Stimulated activated memory B cell treated with anti-CD40 and anti-IgM and Interleukin-4, amounts not matched to agents 10 μg/mL and 1 μg/mL and 100 μg/mL, for 72 hours (primary cell): ENCODE measurements around the gene DLG2.

ENCODE experiments used
- ATAC-seq: fragments of 150-1000 bp; cut with Tn5 transposase; 2 replicates; pipeline ENCODE4 v1.10.0; 2021
- H3K27ac Mint-ChIP-seq: one replicate; pipeline ENCODE4 v1.8.0; 2022; ENCODE audit warnings: mild to moderate bottlenecking, mixed read lengths
- H3K27me3 Mint-ChIP-seq: one replicate; pipeline ENCODE4 v1.8.0; 2022; ENCODE audit warnings: mixed read lengths
- H3K36me3 Mint-ChIP-seq: one replicate; pipeline ENCODE4 v1.8.0; 2022; ENCODE audit warnings: mixed read lengths
- H3K4me1 Mint-ChIP-seq: one replicate; pipeline ENCODE4 v1.8.0; 2022; ENCODE audit warnings: mixed read lengths
- H3K4me3 Mint-ChIP-seq: one replicate; pipeline ENCODE4 v1.8.0; 2022; ENCODE audit warnings: mild to moderate bottlenecking, moderate library complexity, mixed read lengths
- H3K9me3 Mint-ChIP-seq: one replicate; pipeline ENCODE4 v1.8.0; 2022; ENCODE audit warnings: mixed read lengths

DLG2 gene

DNA sequence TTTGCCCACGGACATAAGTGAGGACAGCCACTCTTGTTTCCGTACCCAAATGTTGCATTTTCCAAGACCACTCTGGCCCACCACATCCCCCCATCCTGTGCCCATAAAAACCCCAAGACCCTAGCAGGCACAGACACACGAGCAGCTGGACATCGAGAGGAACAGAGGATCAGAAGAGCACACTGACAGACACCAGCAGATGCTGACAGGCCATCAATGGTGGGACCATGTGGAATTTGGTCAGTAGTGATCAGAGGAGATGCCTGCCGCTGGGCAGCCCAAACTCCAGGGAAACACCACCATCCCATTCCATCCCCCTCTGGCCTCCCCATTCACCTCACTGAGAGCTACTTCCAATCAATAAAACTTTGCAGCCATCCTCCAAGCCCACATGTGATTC lies 87.0 kb downstream of the DLG2 start:
- ATAC-seq = no peak
- Mint-ChIP-seq H3K27ac (no peak overlapping the region), H3K36me3 (peaks cover under 1% of the 10 kb centered on the region)

GRCh38 chr11:85539740-85540139 lies 87.4 kb downstream of the DLG2 start:
- Mint-ChIP-seq H3K4me3 (no peak overlapping the region), H3K27ac (no peak overlapping the region), H3K4me1 (no peaks in the 10 kb centered on the region), H3K36me3 (peaks cover 5% of the 10 kb centered on the region), H3K9me3 (peaks cover 7% of the 10 kb centered on the region), H3K27me3 (no peaks in the 10 kb centered on the region)
- no peak for ATAC-seq

More for the DNA sequence above, 87.0 kb downstream of the DLG2 start:
- Mint-ChIP-seq H3K4me3 (no peak overlapping the region), H3K9me3 (peaks cover 2% of the 10 kb centered on the region), H3K4me1 (no peaks in the 10 kb centered on the region), H3K27me3 (no peaks in the 10 kb centered on the region)

DNA sequence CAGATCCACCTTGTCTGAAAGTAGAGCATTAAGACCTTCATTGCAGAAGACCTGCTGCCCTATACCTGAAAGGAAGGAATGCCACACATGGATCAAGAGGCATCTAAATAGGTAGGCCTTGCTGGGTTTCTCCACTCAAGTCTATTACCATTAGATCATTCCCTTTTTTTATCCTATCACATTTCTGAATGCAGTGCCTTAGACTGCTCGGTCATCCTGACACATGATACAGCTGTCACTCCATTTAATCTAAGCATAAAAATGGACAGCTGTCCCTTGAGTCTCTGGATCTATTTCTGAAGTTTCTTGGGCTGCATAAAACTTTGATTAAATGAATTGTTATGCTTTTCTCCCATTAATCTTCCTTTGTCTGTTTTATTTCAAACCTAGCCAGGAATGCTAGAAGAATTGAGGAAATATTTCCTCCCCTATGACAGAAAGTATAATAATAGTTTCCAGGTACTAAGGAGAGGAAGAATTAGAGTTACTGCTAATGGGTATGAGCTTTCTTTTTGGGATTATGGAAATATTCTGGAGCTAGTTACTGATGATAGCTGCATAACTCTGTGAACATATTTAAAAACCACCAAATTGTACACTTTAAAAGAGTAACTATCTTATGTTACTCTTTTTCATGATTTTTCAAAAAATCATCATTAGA lies 88.0 kb downstream of the DLG2 start:
- Mint-ChIP-seq H3K36me3 (peaks cover 7% of the 10 kb centered on the region), H3K4me3 (no peak overlapping the region)
- no peak for ATAC-seq

GRCh38 chr11:85536438-85536837 lies 90.7 kb downstream of the DLG2 start:
- H3K9me3 Mint-ChIP-seq = peaks cover 7% of the 10 kb centered on the region
- H3K36me3 Mint-ChIP-seq = peaks cover 7% of the 10 kb centered on the region
- no peaks in the 10 kb centered on the region for H3K27me3 Mint-ChIP-seq
- no peak for ATAC-seq
- H3K4me1 Mint-ChIP-seq = no peaks in the 10 kb centered on the region
- no peak overlapping the region for H3K27ac Mint-ChIP-seq
- H3K4me3 Mint-ChIP-seq = no peak overlapping the region

More for the DNA sequence above, 88.0 kb downstream of the DLG2 start:
- Mint-ChIP-seq H3K27me3 (no peaks in the 10 kb centered on the region), H3K27ac (no peak overlapping the region), H3K4me1 (no peaks in the 10 kb centered on the region), H3K9me3 (peaks cover 7% of the 10 kb centered on the region)

DNA sequence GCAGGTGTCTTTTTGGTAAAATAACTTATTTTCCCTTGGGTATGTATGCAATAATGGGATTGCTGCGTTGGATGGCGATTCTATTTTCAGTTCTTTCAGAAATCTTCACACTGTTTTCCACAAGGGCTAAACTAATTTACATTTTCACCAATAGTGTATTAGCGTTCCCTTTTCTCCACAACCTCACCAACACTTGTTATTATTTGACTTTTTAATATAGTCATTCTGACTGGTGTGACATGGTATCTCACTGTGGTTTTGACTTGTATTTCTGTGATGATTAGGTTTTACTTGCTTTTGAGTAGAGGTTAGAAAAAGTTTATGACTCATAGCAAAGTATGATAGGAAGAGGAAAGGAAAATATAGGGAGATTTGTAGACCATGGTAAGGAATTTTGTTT lies 92.3 kb downstream of the DLG2 start:
- H3K9me3 Mint-ChIP-seq = peaks cover 7% of the 10 kb centered on the region
- no peaks in the 10 kb centered on the region for H3K27me3 Mint-ChIP-seq
- H3K4me1 Mint-ChIP-seq = no peaks in the 10 kb centered on the region
- H3K36me3 Mint-ChIP-seq = peaks cover 7% of the 10 kb centered on the region
- ATAC-seq = no peak
- H3K27ac Mint-ChIP-seq = no peak overlapping the region
- H3K4me3 Mint-ChIP-seq = no peak overlapping the region

- Mint-ChIP-seq H3K4me3 (no peak overlapping the region), H3K9me3 (peaks cover 5% of the 10 kb centered on the region), H3K36me3 (peaks cover 7% of the 10 kb centered on the region), H3K27me3 (no peaks in the 10 kb centered on the region), H3K27ac (no peak overlapping the region), H3K4me1 (no peaks in the 10 kb centered on the region)
- no peak for ATAC-seq
Observed at GRCh38 chr11:85531191-85531897, 95.8 kb downstream of the DLG2 start.

DNA sequence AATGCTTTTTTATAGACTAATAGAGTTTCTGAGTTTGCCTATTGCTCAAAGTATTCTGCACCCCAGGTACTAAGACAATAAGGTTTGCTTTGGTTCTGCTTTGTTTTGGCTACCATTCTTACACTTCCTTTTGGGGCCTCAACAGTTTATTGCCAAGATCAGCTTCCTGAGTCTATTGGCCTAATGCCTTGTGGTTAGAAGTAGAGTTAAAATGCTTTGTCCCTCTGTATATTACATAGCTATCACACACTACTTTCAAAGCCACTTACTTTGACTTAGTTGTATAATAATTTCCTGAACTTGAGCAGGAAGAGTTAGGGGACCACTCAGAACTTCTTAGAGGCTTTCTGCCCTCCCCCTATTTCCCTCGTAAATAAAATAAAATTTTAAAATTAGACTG lies 96.5 kb downstream of the DLG2 start:
- Mint-ChIP-seq H3K4me1 (no peaks in the 10 kb centered on the region), H3K4me3 (no peak overlapping the region), H3K9me3 (peaks cover 5% of the 10 kb centered on the region), H3K36me3 (peaks cover 7% of the 10 kb centered on the region), H3K27me3 (no peaks in the 10 kb centered on the region), H3K27ac (no peak overlapping the region)
- ATAC-seq = no peak

- peaks cover 11% of the 10 kb centered on the region for H3K36me3 Mint-ChIP-seq
- H3K4me3 Mint-ChIP-seq = no peak overlapping the region
- H3K4me1 Mint-ChIP-seq = no peaks in the 10 kb centered on the region
- H3K27me3 Mint-ChIP-seq = no peaks in the 10 kb centered on the region
- ATAC-seq = no peak
- peaks cover 18% of the 10 kb centered on the region for H3K9me3 Mint-ChIP-seq
- no peak overlapping the region for H3K27ac Mint-ChIP-seq
Observed at GRCh38 chr11:85526564-85526963, 100.6 kb downstream of the DLG2 start.

- Mint-ChIP-seq H3K4me3 (no peak overlapping the region), H3K27ac (no peak overlapping the region), H3K27me3 (no peaks in the 10 kb centered on the region), H3K9me3 (peaks cover 24% of the 10 kb centered on the region), H3K4me1 (no peaks in the 10 kb centered on the region), H3K36me3 (peaks cover 11% of the 10 kb centered on the region)
- no peak for ATAC-seq
Observed at GRCh38 chr11:85525686-85526085, 101.5 kb downstream of the DLG2 start.

DNA sequence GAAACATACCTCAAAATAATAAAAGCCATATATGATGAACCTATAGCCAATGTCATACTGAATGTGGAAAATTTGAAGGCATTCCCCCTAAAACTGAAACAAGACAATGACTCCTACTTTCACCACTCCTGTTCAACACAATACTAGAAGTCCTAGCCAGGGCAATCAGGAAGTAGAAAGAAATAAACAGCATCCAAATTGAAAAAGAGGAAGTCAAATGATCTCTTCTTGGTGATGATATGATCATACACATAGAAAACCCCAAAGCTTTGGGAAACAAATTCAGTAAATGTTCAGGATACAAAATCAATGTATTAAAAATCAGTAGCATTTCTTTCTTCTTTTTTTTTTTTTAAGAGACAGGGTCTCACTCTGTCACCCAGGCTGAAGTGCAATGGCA lies 109.9 kb downstream of the DLG2 start:
- H3K4me3 Mint-ChIP-seq = no peak overlapping the region
- no peaks in the 10 kb centered on the region for H3K27me3 Mint-ChIP-seq
- peaks cover 14% of the 10 kb centered on the region for H3K4me1 Mint-ChIP-seq
- peak overlapping the region; percentile 32 for H3K27ac Mint-ChIP-seq
- peak; percentile 51 for ATAC-seq
- H3K9me3 Mint-ChIP-seq = peaks cover 18% of the 10 kb centered on the region
- no peaks in the 10 kb centered on the region for H3K36me3 Mint-ChIP-seq

DNA sequence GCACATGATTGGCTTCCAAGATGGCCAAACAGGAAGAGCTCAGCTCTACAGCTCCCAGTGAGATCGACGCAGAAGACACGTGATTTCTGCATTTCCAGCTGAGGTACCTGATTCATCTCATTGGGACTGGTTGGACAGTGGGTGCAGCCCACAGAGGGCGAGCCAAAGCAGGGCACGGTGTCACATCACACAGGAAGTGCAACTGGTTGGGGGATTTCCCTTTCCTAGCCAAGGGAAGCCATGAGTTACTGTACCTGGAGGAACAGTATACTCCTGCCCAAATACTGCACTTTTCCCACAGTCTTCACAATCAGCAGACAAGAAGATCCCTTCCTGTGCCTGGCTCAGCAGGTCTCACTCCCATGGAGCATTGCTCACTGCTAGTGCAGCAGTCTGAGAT lies 131.2 kb downstream of the DLG2 start:
- ATAC-seq = no peak

GRCh38 chr11:85494396-85494795 lies 132.7 kb downstream of the DLG2 start:
- peaks cover 5% of the 10 kb centered on the region for H3K9me3 Mint-ChIP-seq
- no peak overlapping the region for H3K27ac Mint-ChIP-seq
- peaks cover 10% of the 10 kb centered on the region for H3K36me3 Mint-ChIP-seq
- no peak overlapping the region for H3K4me3 Mint-ChIP-seq
- peaks cover 6% of the 10 kb centered on the region for H3K4me1 Mint-ChIP-seq
- no peak for ATAC-seq
- H3K27me3 Mint-ChIP-seq = no peaks in the 10 kb centered on the region

More for the DNA sequence above, 131.2 kb downstream of the DLG2 start:
- no peak overlapping the region for H3K27ac Mint-ChIP-seq
- peaks cover 6% of the 10 kb centered on the region for H3K4me1 Mint-ChIP-seq
- H3K4me3 Mint-ChIP-seq = no peak overlapping the region
- H3K36me3 Mint-ChIP-seq = peaks cover 10% of the 10 kb centered on the region
- no peaks in the 10 kb centered on the region for H3K27me3 Mint-ChIP-seq
- peaks cover 5% of the 10 kb centered on the region for H3K9me3 Mint-ChIP-seq

- H3K27me3 Mint-ChIP-seq = no peaks in the 10 kb centered on the region
- ATAC-seq = no peak
- no peaks in the 10 kb centered on the region for H3K4me1 Mint-ChIP-seq
- peaks cover 15% of the 10 kb centered on the region for H3K36me3 Mint-ChIP-seq
- no peak overlapping the region for H3K27ac Mint-ChIP-seq
- peaks cover 16% of the 10 kb centered on the region for H3K9me3 Mint-ChIP-seq
- H3K4me3 Mint-ChIP-seq = no peak overlapping the region
Observed at GRCh38 chr11:85485902-85486301, 141.2 kb downstream of the DLG2 start.

DNA sequence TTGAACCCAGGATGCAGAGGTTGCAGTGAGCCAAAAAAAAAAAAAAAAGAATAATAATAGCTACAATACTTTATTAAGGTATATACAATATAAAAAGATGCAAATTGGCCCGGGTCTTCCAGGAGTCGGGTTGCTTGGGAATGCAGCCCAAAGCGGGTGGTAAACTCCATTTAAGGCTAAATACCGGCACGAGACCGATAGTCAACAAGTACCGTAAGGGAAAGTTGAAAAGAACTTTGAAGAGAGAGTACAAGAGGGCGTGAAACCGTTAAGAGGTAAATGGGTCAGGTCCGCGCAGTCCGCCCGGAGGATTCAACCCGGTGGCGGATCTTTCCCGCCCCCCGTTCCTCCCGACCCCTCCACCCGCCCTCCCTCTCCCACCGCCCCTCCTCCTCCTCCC lies 143.3 kb downstream of the DLG2 start:
- Mint-ChIP-seq H3K27me3 (no peaks in the 10 kb centered on the region), H3K27ac (no peak overlapping the region), H3K4me3 (no peak overlapping the region), H3K9me3 (peaks cover 16% of the 10 kb centered on the region), H3K4me1 (no peaks in the 10 kb centered on the region), H3K36me3 (peaks cover 15% of the 10 kb centered on the region)
- no peak for ATAC-seq

DNA sequence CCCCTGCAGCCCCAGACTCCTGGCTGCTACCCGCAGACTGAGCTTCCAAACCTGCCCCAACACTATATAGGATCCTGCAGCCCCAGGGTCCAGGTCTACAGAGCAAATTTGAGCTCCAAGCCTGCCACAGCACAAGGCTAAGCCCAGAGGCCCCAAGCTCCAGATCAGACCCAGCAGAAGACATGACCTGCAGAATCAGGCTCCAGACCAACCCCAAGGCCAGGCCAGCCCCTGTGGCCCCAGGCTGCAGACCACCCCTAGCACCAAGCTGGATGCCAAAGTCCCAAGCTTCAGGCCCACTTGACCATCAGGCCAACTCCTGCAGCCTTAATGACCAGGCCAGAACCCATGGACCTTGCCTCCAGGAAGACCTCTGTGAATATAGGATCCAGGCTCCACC lies 145.3 kb downstream of the DLG2 start:
- Mint-ChIP-seq H3K36me3 (peaks cover 11% of the 10 kb centered on the region), H3K9me3 (peaks cover 13% of the 10 kb centered on the region), H3K4me3 (no peak overlapping the region), H3K4me1 (no peaks in the 10 kb centered on the region), H3K27ac (no peak overlapping the region), H3K27me3 (no peaks in the 10 kb centered on the region)
- ATAC-seq = no peak
